Adipose tissue (tissue), 3 donors: ENCODE measurements around the gene CDK11B. TPM values are rescaled to one million over a fixed set of nuclear protein-coding genes. Genes with fewer than 3 reads are reported as not detected.

Experiments
- H3K27ac ChIP-seq: one replicate; pipeline ENCODE4 v1.5.1; 2013; ENCODE audit warnings: low read depth, low read length
- WGBS, 3 donors: extraction: QIAGEN DNeasy Blood & Tissue Kit; methylation state at CpG; one replicate each; pipeline ENCODE4 v1.1.7; 2013; 5-methylcytosine and 5-hydroxymethylcytosine counted together
- polyA plus RNA-seq, 3 donors: library from polyadenylated mRNA; stranded (reverse); fragments of 200-250 nt; gene quantifications; one replicate each; pipeline ENCODE4 v1.2.3, GENCODE V29; 2013
- donor health status: healthy with polysubstance abuse.
- donor health status: Bipolar disorder and iron deficiency.
- donor health status: healthy.

CDK11B gene
- polyA plus RNA-seq, 3 donors = 17.6 to 35.4 (median 26.6) TPM

DNA sequence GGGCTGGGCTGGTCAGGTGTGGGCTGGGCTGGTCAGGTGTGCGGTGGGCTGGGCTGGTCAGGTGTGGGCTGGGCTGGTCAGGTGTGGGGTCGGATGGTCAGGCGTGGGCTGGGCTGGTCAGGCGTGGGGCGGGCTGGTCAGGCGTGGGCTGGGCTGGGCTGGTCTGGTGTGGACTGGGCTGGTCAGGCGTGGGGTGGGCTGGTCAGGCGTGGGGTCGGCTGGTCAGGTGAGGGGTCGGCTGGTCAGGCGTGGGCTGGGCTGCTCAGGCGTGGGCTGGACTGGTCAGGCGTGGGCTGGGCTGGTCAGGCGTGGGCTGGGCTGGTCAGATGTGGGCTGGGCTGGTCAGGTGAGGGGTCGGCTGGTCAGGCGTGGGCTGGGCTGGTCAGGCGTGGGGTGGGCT is 53.1 kb downstream of the CDK11B start:
- 87 to 88% (median 88%) methylated on average over 17 of the region's 17 CpGs for WGBS, 3 donors

DNA sequence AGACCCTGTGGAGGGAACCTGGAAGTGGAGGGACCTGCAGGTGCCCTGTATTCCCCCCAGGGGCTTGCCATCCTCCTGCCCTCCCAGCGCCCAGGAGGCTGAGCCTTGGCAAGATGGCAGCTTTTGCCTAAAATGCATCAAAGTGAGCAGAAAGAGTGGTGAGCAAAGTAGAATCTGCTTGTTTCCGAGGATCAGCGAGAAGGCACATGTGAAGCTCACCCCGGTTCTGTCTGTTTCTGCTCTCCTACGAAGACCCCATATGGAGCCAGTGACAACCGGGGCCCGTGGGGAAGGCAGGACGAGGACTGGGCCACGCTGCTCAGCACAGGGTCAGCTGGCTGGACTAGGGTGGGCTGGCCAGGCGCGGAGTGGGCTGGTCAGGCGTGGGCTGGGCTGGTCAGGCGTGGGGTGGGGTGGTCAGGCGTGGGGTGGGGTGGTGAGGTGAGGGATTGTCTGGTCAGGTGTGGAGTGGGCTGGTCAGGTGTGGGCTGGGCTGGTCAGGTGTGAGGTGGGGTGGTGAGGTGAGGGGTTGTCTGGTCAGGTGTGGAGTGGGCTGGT is 53.7 kb downstream of the CDK11B start:
- H3K27ac ChIP-seq = no peak overlapping the region
- 76 to 87% (median 79%) methylated on average over 14 of the region's 14 CpGs for WGBS, 3 donors

More for the DNA sequence above, 53.1 kb downstream of the CDK11B start:
- H3K27ac ChIP-seq = no peak overlapping the region

DNA sequence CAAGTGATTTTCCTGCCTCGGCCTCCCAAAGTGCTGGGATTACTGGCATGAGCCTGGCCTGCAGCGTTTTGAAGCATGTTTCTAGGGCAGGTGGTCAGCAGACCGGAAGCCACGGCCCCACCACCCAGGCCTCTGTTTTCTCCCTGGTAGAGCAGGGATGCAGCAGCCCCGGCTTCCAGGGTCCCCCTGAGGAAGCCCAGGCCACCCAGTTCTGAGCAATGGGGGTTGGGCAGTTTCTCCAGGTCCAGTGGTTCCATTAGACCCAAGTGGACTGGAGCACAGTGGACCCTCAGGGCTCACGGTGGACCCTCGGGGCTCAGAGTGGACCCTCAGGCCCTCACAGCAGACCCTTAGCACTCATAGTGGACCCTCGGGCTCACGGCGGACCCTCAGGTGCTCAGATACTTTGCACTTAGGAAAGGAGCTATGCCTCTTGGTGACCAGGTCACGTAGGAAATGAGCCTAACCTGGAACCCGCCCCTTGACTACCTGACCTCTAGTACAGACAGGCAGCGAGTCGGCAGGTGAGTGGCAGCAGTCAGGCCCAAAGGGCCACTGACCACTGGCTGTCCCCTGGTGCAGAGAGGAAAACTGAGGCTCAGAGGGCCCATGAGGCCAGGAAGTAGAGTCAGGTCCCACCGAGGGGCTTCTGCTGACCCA is 54.3 kb downstream of the CDK11B start:
- 79 to 88% (median 83%) methylated on average over 15 of the region's 15 CpGs for WGBS, 3 donors
- H3K27ac ChIP-seq = no peak overlapping the region

DNA sequence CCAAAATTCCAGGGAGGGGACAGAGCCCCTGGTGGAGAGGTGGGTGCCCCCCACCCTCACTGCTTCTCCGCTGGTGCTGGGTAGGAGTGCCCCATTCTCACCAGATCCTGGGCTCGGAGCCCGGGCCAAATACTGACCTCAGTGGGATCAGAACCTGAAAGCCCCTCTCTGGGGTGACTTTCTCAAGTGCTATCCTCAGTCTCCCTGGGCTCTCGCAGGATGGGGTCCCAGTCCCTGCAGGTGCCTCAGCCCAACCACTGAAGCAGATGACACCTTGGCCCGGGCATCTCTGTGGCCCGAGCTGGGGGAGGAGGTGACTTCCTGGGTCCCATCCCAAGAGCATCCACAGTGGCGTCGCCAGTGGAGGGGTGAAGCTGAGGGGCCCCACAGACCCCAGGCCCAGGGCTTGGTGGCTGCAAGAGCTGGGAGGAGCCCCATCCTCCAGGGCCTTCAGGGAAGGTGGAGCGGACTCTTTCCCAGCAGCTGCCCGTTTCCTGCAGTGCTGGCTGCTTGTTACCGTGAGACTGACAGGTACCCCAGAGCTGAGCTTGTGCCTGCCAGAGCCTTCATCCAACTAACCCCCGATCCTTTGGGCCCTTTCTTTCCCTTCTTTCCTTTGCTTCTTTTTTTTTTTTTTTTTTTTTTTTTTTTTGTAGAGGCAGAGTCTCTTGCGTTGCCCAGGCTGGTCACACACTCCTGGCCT is 55.0 kb downstream of the CDK11B start:
- no peak overlapping the region for H3K27ac ChIP-seq
- 63 to 77% (median 74%) methylated on average over 13 of the region's 13 CpGs for WGBS, 3 donors

DNA sequence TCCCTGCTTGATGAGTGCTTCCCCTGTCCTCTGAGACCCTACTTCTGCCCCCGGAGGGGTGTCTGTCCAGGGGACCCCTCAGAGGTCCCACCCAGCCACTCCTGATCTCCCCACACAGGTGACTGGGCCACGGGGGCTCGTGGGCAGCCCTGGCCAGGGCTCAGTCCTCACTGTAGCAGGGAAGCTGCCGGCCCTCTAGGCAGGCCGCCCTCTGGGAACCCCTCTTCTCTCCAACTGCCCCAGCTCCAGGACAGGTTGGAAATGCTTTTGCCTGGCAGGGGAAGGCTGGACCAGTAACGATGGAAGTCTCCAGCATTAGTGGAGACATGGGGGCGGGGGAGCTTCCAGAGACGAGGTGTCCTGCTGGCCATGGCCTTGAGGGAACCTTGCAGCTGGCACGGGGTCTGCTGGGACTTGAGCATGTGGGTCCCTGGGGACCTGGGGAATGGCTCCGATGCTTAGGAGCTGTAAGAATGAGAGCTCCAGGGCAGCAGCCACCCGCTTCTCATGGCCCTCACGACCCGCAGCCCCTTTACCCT is 55.8 kb downstream of the CDK11B start:
- no peak overlapping the region for H3K27ac ChIP-seq
- 55 to 80% (median 74%) methylated on average over 13 of the region's 13 CpGs for WGBS, 3 donors

DNA sequence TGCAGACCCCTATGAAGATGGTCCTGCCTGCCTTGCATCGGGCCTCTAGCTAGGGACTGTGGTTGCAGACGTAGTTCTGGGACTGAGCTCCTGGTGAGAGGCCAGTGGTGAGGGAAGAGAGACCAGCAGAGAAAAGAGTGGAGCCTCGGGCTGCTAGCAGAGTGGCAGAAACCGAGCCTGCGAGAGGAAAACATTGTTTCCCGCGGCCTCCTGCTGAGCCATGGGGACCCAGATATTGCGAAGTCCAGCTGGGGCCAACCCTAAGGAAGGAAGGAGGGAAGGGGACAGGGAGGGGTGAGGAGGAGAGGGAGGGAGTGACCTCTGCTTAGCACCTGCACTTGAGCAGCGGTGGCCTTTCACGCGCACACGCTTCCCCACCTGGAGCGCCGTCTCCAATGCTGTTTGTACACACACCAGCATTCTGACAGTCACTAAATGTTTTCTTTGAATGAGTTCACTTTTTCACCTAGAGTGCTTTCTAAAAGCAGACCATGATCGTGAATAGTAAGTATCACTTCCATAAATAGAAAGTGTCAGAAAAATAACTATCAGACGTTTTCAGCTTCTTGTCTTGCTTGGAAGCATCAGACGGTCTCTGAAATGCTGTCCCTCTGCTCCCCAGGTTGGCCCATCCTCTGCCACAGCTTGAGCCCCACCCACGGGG is 56.4 kb downstream of the CDK11B start:
- 49 to 70% (median 51%) methylated on average over 18 of the region's 18 CpGs for WGBS, 3 donors
- H3K27ac ChIP-seq = no peak overlapping the region

DNA sequence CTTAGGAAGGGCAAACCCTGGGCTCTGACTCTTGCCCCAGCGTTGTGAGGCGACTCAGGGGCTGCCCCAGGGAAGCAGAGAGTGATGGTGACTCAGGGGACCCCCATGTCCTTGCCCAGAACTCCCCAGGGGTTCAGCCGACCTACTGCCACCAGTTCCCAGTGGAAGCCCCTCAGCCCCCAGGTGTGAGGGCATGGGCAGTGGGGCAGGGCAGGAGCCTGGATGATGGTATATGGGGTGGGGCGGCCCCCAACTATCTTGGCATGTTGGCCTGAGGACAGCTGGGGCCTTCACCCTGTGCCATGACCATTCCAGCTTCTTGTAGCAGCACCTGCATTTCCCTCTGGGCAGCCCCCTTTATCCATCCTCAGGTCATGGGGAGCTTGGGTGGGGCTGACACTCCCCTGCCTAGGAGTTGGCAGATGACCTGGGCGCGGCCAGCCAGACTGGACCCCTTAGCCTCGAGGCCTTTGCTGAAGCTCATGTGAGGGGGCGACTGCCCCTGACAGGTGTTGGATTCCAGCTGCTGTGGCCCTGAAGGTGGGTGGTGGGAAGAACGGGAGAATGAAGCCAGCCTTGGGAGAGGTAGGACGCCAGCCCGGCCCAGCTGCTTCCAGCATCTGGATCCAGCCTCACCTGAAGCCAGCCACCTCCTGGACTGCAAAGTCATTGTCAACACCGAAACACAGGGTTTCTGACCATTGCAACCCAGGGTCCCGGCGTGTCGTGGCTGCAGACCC is 57.1 kb downstream of the CDK11B start:
- 85 to 95% (median 91%) methylated on average over 15 of the region's 15 CpGs for WGBS, 3 donors
- no peak overlapping the region for H3K27ac ChIP-seq

DNA sequence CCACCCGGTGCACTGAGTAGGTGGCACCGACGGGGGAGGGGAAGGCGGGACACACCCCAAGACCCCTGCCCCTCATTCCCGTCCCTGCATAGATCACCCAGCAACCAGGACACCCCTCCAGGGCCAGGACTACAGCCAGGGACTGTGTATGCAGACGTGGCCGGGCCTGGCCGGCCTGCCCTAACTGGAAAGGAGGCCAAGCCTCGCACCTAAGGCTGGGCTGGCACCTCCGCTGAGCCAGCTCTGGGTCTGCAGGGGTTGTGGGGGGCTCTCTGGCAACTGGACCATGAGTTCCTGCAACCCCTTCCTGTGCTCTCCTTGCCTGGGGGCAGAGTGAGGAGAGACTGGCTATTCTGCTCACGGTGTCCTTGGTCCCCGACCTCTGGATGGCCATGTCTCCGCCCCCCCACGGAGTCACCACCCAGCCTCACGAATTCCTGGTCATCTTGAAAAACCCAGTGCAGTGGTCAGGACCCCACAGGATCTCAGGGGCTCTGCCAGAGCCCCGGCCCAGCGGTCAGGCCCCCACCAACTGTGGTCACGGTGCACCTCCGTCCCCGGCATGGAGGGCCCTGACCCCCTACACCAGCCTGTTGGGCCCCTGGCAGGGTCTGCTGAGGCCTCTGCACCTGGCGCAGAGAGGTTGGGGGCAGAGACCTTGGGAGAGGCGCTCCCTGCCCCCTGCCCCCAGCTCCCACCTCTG is 57.8 kb downstream of the CDK11B start:
- WGBS, 3 donors = 66 to 80% (median 79%) methylated on average over 21 to 22 of the region's 22 CpGs
- H3K27ac ChIP-seq = no peak overlapping the region

DNA sequence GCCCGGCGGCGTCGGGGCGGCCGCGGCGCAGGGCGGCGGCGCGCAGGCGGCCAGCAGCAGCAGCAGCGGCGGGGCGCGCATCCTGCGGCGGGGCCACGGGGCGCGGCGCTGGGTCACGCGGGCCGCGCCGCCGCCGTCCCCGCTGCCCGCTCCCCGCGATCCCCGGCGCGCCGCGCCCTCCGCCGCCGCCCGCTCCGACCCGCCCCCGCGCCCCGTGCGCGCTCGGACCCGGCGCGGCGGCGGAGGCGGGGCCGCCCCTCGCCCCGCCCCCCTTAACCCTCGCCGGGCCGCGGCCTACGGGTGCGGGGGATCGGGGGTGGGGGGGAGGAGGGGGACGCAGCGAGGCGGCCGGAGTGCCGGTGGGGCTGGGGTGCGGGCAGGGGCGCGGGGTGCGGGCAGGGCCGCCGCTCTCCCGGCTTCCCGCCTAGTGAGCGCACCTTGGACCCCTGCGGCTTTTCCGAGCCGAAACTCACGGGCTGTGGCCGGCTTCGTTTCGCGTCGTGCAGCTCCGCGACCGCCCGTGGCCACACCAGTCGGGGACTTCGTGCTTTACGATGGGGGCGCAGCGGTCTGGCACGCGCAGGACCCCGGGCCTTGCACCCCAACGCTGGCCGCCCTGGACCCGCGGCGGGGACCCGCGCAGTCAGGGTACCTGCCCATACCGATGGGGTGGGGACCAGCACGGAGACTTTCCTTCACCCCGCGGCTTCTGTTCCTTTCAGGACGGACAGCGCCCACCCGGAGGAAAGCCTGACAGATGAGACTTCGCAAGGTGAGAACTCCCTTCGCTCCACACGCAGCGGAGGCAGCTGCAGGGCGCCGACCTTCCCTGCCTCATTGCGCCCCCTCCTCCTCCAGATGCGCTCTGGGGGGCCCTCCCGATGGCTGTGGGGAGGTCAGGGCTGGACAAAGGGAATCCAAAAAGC is 58.6 kb downstream of the CDK11B start, which contains the start of gene FNDC10:
TSS of gene FNDC10 (minus strand) at position 201 of the 926 bp plus-strand sequence. CDS start at position 81, 120 bp downstream.
- 5 to 9% (median 7%) methylated on average over 64 to 94 of the region's 125 CpGs for WGBS, 3 donors
- no peak within 1 kb of the TSS for H3K27ac ChIP-seq

DNA sequence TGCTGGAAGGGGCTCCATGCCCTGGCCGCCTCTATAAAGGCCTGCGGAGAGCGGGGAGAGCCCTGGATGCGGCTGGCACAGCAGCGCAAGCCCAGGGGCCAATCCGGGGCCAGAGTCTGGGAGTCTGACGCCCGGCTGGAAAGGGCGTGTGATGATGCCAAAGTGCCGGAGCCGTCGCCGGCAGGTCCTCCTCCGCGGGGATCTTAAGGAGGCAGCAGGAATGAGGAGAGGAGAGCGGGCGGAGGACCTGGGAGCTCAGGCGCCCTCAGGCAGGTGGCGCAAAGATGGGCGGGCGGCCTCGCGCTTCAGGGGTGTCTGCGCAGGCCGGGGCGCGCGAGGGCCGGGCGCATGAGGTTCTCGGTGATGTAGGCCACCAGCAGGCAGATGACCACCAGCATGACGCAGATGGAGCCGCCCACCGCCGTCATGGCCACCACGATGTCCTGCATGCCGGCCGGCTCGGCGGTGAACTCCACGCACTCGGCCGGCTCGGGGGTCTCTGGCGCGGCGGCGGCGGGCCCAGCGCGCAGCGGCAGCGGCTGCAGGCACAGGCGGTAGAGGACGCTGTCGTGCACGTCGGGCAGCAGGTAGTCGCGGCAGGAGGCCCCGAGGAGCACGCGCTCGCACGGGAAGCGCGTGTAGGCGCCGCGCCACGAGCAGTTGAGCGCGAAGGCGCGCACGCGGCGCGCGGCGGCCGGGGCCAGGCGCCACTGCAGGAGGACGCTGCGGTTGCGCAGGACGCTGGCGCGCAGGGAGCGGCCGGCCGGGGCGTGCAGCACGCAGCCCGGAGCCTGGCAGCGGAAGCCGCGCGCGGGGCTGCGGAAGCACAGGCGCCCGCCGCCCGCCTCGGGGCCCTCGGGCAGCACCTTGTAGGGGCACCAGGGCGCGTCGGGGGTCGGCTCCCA is 59.5 kb downstream of the CDK11B start:
- no peak overlapping the region for H3K27ac ChIP-seq
- 11 to 23% (median 14%) methylated on average over 91 to 111 of the region's 111 CpGs for WGBS, 3 donors

DNA sequence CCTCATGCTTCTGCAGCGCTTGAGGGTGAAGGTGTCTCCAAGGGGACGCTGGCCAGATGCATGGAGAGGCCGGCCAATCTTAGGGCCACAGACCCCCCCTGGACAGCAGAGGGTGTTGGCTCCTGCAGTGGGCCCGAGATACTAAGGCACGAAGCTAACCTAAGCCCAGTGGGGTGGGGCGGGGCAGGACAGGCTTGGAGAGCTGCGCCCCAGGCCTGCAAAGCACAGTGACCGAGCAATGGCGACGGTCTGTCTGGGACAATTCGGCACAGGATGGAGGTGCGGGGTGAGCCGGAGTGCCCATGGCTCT is 60.1 kb downstream of the CDK11B start:
- H3K27ac ChIP-seq = no peak overlapping the region
- WGBS, 3 donors = 84 to 86% (median 86%) methylated on average over 13 of the region's 13 CpGs

DNA sequence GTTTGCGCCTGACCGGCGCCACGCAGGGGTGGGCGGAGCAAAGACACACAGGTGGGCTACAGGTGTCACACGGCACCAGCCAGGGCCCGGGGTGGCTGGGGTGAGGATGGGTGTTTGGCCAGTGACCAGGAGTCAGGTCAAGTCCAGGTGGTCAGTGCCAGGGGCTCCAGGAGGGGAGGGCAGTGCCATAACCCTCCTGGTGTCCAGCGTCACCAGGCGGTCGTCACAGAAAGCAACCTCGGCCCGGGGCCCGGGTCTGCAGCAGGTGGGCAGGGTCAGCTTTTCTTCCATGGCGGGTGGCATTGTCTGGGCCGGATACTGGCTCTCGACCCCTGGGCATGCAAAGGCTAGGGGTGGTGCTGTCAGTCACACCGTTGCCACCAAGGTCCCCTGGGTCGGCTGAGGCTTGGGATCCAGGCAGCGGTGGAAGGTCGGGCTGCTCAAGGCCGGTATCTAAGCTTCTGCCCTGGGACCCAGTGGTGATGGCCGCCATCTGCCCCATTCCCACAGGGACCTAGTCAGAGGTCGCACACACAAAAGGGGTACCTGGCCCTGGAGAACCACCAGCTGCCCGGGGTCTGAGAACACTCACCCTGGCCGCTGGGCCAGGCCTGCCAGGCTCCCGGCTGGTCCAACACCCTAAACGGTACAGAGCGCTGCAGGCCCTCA is 60.6 kb downstream of the CDK11B start:
- WGBS, 3 donors = 60 to 85% (median 81%) methylated on average over 26 to 28 of the region's 28 CpGs
- H3K27ac ChIP-seq = no peak overlapping the region

DNA sequence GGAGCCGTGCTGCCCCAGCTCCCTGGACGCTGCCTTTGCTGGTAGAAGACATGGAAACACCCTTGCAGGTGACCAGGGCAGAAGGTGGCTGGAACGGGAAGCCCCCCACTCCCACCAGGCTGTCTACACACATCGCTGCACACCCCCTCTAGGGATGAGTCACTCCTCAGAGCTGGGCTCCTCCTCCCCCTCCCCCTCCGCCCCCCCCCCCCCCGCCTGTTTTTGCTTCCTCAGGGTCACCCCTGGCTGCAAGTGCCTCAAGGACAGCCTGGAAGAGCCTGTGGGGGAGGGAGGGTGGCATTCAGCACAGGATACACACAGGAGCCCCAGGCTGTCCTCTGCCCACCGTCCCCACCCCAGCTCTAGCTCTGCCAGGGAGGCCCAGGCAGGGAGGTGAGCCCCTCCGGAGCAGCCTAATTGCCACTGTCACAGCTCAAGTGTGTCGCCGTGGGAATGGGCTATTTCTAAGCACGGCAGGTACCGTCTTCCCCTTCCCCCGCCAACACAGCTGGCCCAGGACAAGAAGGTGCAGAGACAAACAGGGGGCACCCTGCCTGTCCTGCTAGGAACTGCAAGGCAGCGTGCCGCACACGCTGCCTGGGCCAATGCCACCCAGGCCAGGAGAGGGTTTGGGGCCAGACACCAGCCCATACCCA is 61.4 kb downstream of the CDK11B start:
- WGBS, 3 donors = 18 to 29% (median 23%) methylated on average over 14 to 16 of the region's 16 CpGs
- no peak overlapping the region for H3K27ac ChIP-seq

DNA sequence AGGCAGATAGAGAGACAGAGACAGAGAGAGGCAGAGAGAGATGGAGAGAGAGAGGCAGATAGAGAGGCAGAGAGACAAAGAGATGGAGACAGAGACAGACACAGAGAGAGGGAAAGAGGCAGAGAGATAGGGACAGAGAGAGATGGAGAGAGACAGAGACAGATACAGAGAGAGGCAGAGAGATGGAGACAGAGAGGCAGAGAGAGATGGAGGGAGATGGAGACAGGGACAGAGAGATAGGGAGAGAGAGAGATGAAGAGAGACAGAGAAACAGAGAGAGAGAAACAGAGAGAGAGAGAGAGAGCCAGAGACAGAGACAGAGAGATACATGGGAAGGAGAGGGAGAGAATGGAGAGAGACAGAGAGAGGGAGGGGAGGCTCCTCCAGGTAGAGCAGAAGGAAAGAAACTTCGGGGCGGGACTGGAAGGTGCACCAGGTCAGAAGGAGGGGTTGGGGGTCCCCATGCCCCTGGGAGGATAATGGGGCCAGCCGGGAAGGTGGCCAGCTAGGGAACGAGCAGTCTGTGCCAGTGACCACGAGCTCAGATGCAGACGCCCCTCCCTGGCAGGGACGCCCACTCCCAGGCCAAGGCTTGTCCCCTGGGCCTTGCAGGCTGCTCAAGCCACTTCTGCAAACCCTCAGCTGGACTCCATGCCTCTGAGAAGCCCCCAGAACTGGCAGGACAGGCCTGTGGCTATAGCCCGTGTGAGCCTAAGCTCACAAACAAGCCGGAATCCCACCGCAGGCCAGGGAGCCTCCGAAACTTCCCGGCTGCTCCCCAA is 62.1 kb downstream of the CDK11B start:
- WGBS, 3 donors = 25 to 50% (median 37%) methylated on average over 12 of the region's 12 CpGs

More for the DNA sequence above, 62.1 kb downstream of the CDK11B start:
- H3K27ac ChIP-seq = no peak overlapping the region
